Measurements from ENCODE around the gene ATP6V0D1.

Gene ATP6V0D1

GRCh38 chr16:67526149-67526791, 45.3 kb upstream of the ATP6V0D1 start:
- no peak for DNase-seq (ENCODE audit: extremely low read depth, low read depth)
- H3K4me3 ChIP-seq (replicated peaks; ENCODE audit: low read depth, low read length): no peak overlapping the region
- no peak for TF ChIP-seq CTCF (IDR thresholded peaks at IDR 0.05; ENCODE audit: low read depth, low read length, missing control alignments)

GRCh38 chr16:67525176-67525860, 44.4 kb upstream of the ATP6V0D1 start:
- no peak overlapping the region for H3K4me3 ChIP-seq (replicated peaks; ENCODE audit: low read depth, low read length)
- no peak for DNase-seq (ENCODE audit: extremely low read depth, low read depth)
- TF ChIP-seq CTCF (IDR thresholded peaks at IDR 0.05; ENCODE audit: low read depth, low read length, missing control alignments): no peak

- peak overlapping the region; percentile 44 for H3K4me3 ChIP-seq (replicated peaks; ENCODE audit: low read depth, low read length)
- DNase-seq (ENCODE audit: extremely low read depth, low read depth): peak; percentile 87
- TF ChIP-seq CTCF (IDR thresholded peaks at IDR 0.05; ENCODE audit: low read depth, low read length, missing control alignments): peak; percentile 92
Measured at GRCh38 chr16:67521095-67521804, 40.3 kb upstream of the ATP6V0D1 start.

- TF ChIP-seq CTCF (IDR thresholded peaks at IDR 0.05; ENCODE audit: low read depth, low read length, missing control alignments): no peak
- no peak overlapping the region for H3K4me3 ChIP-seq (replicated peaks; ENCODE audit: low read depth, low read length)
- DNase-seq (ENCODE audit: extremely low read depth, low read depth): no peak
Measured at GRCh38 chr16:67519242-67519641, 38.3 kb upstream of the ATP6V0D1 start.

GRCh38 chr16:67518676-67519075, 37.7 kb upstream of the ATP6V0D1 start:
- DNase-seq (ENCODE audit: extremely low read depth, low read depth): no peak
- no peak for TF ChIP-seq CTCF (IDR thresholded peaks at IDR 0.05; ENCODE audit: low read depth, low read length, missing control alignments)

GRCh38 chr16:67517661-67518423, 36.9 kb upstream of the ATP6V0D1 start:
- DNase-seq (ENCODE audit: extremely low read depth, low read depth): no peak
- no peak for TF ChIP-seq CTCF (IDR thresholded peaks at IDR 0.05; ENCODE audit: low read depth, low read length, missing control alignments)

More at GRCh38 chr16:67518676-67519075, 37.7 kb upstream of the ATP6V0D1 start:
- H3K4me3 ChIP-seq (replicated peaks; ENCODE audit: low read depth, low read length): no peak overlapping the region

More at GRCh38 chr16:67517661-67518423, 36.9 kb upstream of the ATP6V0D1 start:
- H3K4me3 ChIP-seq (replicated peaks; ENCODE audit: low read depth, low read length): no peak overlapping the region
